ENCODE results near the gene SMIM24. TPM values are rescaled to one million over a fixed set of nuclear protein-coding genes. Genes with fewer than 3 reads are reported as not detected.

Gene SMIM24
- total RNA-seq, 8 experiments from 2014 or later: 0.11 to 1.3 (median 0.52) TPM; not detected in 4

- in situ Hi-C loops (cut with MboI; ENCODE audit: low pct_unique_long_range_greater_than_20kb in 2 of 9, low sequenced_read_pairs in 9 of 9, unreplicated experiment in 9 of 9): no loop called here
- Histone ChIP-seq H3K4me3 (no peak overlapping the region), H3K27ac (no peak overlapping the region), H3K4me1 (replicated peaks in 1 of 2) (peaks cover 10 to 11% of the 10 kb centered on the region in 2 donors)
- ATAC-seq (replicated peaks in 6 of 8): no peak
- WGBS, 10 experiments: 80 to 100% (median 100%) methylated on average over 1 to 2 of the region's 3 CpGs; no CpG with 5 or more reads in 4 of the 10 experiments
Measured at GRCh38 chr19:3501780-3502179, 21.5 kb upstream of the SMIM24 start.

GRCh38 chr19:3500429-3501101 is 20.2 kb upstream of the SMIM24 start, which contains the start of gene DOHH:
Gene DOHH (minus strand): TSS chr19:3500674. CDS start chr19:3496814, 3,860 bp downstream.
- peak within 1 kb of the TSS; percentile 68 to 100 (median 81) for H3K4me3 ChIP-seq
- 0 to 4% (median 0%) methylated on average over 2 to 25 of the region's 52 CpGs; no CpG with 5 or more reads in 5 of the 10 experiments for WGBS, 10 experiments
- H3K27ac ChIP-seq: peak within 1 kb of the TSS; percentile 99 to 100
- ATAC-seq (replicated peaks in 6 of 8): peak; percentile 90 to 96 (median 92)
- in situ Hi-C loops (cut with MboI; ENCODE audit: low pct_unique_long_range_greater_than_20kb in 2 of 9, low sequenced_read_pairs in 9 of 9, unreplicated experiment in 9 of 9): no loop called here
- H3K4me1 ChIP-seq (replicated peaks in 1 of 2): peaks cover 8 to 10% of the 10 kb centered on the region in 2 donors

GRCh38 chr19:3499738-3500428 is 19.6 kb upstream of the SMIM24 start:
- Histone ChIP-seq H3K4me1 (replicated peaks in 1 of 2) (peaks cover 3 to 5% of the 10 kb centered on the region in 2 donors), H3K27ac (peak overlapping the region; percentile 99 to 100), H3K4me3 (peak overlapping the region; percentile 68 to 100 (median 81))
- WGBS, 10 experiments: 0 to 41% (median 20%) methylated on average over 1 to 15 of the region's 18 CpGs; no CpG with 5 or more reads in 1 of the 10 experiments
- in situ Hi-C loops (cut with MboI; ENCODE audit: low pct_unique_long_range_greater_than_20kb in 2 of 9, low sequenced_read_pairs in 9 of 9, unreplicated experiment in 9 of 9): loop anchor here in 2 of 9 experiments (25.0 kb wide), 2 partner anchors 163 to 188 kb away; no protein-coding TSS in a partner anchor
- peak in 4 of 8 experiments; percentile 7 to 14 (median 10) for ATAC-seq (replicated peaks in 6 of 8)

DNA sequence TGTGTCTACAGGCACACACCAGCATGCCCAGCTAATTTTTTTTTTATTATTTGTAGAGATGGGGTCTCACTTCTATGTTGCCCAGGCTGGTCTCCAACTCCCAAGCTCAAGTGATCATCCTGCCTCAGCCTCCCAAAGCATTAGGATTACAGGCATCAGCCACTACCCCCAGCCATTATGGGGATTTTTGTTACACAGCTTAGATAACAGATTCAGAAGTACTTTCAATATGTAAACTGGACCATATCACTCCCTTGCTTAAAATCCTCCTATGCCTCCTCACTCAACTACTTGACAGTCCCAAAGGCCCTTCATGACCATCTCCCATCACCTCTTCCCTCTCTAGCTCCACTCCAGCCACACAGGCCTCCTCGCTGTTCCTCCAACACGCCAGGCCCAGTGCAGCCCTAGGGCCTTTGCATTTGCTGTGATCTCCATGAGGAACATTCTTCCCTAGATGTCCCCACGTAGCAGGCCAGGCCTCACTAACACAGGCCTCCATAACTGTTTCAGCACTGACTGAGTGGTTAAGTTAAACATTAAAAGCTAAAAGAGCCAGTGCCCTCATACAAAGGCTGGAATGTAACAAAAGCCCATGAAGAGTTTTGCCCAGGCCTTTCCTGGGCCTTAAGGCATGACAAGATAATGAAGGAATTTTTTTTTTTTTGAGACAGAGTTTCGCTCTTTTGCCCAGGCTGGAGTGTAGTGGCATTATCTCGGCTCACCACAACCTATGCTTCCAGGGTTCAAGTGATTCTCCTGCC is 17.6 kb upstream of the SMIM24 start:
- ATAC-seq (replicated peaks in 6 of 8): no peak
- no peak overlapping the region for H3K27ac ChIP-seq
- no peak overlapping the region for H3K4me3 ChIP-seq
- H3K4me1 ChIP-seq (replicated peaks in 1 of 2): peaks cover 3 to 5% of the 10 kb centered on the region in 2 donors
- WGBS, 10 experiments: 20 to 100% (median 100%) methylated on average over 1 to 5 of the region's 5 CpGs; no CpG with 5 or more reads in 2 of the 10 experiments
- in situ Hi-C loops (cut with MboI; ENCODE audit: low pct_unique_long_range_greater_than_20kb in 2 of 9, low sequenced_read_pairs in 9 of 9, unreplicated experiment in 9 of 9): loop anchor here in 2 of 9 experiments (25.0 kb wide), 2 partner anchors 161 to 186 kb away; no protein-coding TSS in a partner anchor

DNA sequence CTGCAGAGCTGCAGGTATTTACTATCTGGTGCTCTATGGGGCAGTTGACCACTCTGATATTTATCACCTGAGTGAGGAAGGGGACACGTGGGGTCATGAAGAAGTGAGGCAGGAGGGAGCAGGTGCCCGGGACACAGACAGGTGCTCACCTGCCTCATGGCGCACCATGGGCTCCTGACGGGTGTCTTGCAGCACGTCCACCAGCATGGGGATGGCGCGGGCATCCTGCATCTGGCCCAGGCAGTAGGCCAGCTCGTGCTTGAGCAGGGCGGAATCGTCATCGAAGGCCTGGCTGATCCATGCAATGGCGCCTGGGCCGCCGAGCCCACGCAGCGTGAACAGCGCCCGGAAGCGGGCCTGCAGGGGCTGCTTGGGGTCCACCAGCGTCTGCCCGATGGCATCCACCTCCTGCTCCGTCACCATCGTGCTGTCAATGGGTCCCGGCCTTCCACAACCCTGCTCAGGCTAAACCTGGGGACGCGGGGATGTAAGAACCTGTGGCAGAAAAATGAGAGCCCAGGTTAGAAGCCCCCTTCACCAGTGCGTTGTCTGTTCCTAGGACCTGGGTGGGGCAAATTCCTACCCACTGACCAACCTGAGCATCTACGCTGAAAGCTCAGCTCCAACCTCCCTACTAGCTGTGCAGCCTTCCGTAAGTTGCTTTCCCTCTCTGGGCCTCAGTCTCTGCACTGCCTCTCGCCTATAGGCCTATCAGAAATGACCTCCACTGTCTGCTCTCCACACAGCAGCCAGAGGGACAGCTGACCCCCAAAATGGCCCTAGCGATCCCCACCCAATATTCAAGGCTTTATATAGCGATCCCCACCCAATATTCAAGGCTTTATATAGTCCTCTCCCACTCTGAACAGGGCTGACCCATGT is 16.3 kb upstream of the SMIM24 start:
- 40 to 100% (median 100%) methylated on average over 1 to 11 of the region's 32 CpGs; no CpG with 5 or more reads in 3 of the 10 experiments for WGBS, 10 experiments
- in situ Hi-C loops (cut with MboI; ENCODE audit: low pct_unique_long_range_greater_than_20kb in 2 of 9, low sequenced_read_pairs in 9 of 9, unreplicated experiment in 9 of 9): loop anchor here in 2 of 9 experiments (25.0 kb wide), 2 partner anchors 159 to 184 kb away; no protein-coding TSS in a partner anchor
- Histone ChIP-seq H3K27ac (no peak overlapping the region), H3K4me3 (no peak overlapping the region), H3K4me1 (replicated peaks in 1 of 2) (peaks cover 3 to 5% of the 10 kb centered on the region in 2 donors)
- ATAC-seq (replicated peaks in 6 of 8): peak in 1 of 8 experiments; percentile 6

GRCh38 chr19:3494559-3494958 is 14.2 kb upstream of the SMIM24 start:
- ATAC-seq (replicated peaks in 6 of 8): peak in 1 of 8 experiments; percentile 3
- 80 to 100% (median 94%) methylated on average over 1 to 9 of the region's 18 CpGs; no CpG with 5 or more reads in 2 of the 10 experiments for WGBS, 10 experiments
- H3K27ac ChIP-seq: no peak overlapping the region
- in situ Hi-C loops (cut with MboI; ENCODE audit: low pct_unique_long_range_greater_than_20kb in 2 of 9, low sequenced_read_pairs in 9 of 9, unreplicated experiment in 9 of 9): loop anchor here in 2 of 9 experiments (25.0 kb wide), 2 partner anchors 157 to 182 kb away; no protein-coding TSS in a partner anchor
- H3K4me1 ChIP-seq (replicated peaks in 1 of 2): peaks cover under 1 to 3% of the 10 kb centered on the region in 2 donors
- H3K4me3 ChIP-seq: no peak overlapping the region

DNA sequence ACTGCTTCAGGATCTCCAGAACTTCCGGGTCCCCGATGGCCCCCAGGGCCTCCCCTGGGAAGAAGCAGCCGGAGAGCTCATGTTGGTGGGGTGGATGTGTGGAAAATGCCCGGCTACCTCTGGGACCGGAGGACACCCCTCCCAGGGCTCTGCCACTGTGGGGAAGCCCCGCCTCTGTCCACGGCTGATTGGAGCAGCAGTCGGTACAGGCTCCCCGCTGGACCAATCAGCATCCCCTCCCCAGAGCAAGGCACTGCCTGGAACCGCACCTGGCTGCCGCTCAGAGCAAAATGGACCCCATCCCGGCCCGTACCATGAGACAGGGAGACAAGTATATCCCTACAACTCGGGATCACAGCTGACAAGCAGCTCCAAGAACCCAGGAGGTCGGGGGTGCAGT is 13.7 kb upstream of the SMIM24 start:
- in situ Hi-C loops (cut with MboI; ENCODE audit: low pct_unique_long_range_greater_than_20kb in 2 of 9, low sequenced_read_pairs in 9 of 9, unreplicated experiment in 9 of 9): loop anchor here in 2 of 9 experiments (25.0 kb wide), 2 partner anchors 157 to 182 kb away; no protein-coding TSS in a partner anchor

GRCh38 chr19:3493651-3494050 is 13.3 kb upstream of the SMIM24 start:
- Histone ChIP-seq H3K27ac (no peak overlapping the region), H3K4me3 (no peak overlapping the region), H3K4me1 (replicated peaks in 1 of 2) (no peaks in the 10 kb centered on the region)
- in situ Hi-C loops (cut with MboI; ENCODE audit: low pct_unique_long_range_greater_than_20kb in 2 of 9, low sequenced_read_pairs in 9 of 9, unreplicated experiment in 9 of 9): loop anchor here in 2 of 9 experiments (25.0 kb wide), 2 partner anchors 156 to 181 kb away; no protein-coding TSS in a partner anchor
- peak in 4 of 8 experiments; percentile 6 to 18 (median 8) for ATAC-seq (replicated peaks in 6 of 8)
- 93% methylated on average over 4 of the region's 14 CpGs; no CpG with 5 or more reads in 9 of the 10 experiments for WGBS, 10 experiments

More for the DNA sequence above, 13.7 kb upstream of the SMIM24 start:
- no peaks in the 10 kb centered on the region for H3K4me1 ChIP-seq (replicated peaks in 1 of 2)
- no peak overlapping the region for H3K27ac ChIP-seq
- H3K4me3 ChIP-seq: no peak overlapping the region
- 20 to 100% (median 67%) methylated on average over 1 to 2 of the region's 15 CpGs; no CpG with 5 or more reads in 6 of the 10 experiments for WGBS, 10 experiments
- peak; percentile 24 to 88 (median 57) for ATAC-seq (replicated peaks in 6 of 8)

- in situ Hi-C loops (cut with MboI; ENCODE audit: low pct_unique_long_range_greater_than_20kb in 2 of 9, low sequenced_read_pairs in 9 of 9, unreplicated experiment in 9 of 9): loop anchor here in 2 of 9 experiments (25.0 kb wide), 2 partner anchors 156 to 181 kb away; no protein-coding TSS in a partner anchor
- no peak for ATAC-seq (replicated peaks in 6 of 8)
- Histone ChIP-seq H3K27ac (no peak overlapping the region), H3K4me1 (replicated peaks in 1 of 2) (no peaks in the 10 kb centered on the region), H3K4me3 (no peak overlapping the region)
- 80 to 100% (median 95%) methylated on average over 1 to 9 of the region's 16 CpGs; no CpG with 5 or more reads in 4 of the 10 experiments for WGBS, 10 experiments
Measured at GRCh38 chr19:3492919-3493318, 12.6 kb upstream of the SMIM24 start.

GRCh38 chr19:3492131-3492839 is 12.0 kb upstream of the SMIM24 start:
- Histone ChIP-seq H3K4me3 (no peak overlapping the region), H3K4me1 (replicated peaks in 1 of 2) (no peaks in the 10 kb centered on the region), H3K27ac (no peak overlapping the region)
- peak in 2 of 8 experiments; percentile 7 to 19 for ATAC-seq (replicated peaks in 6 of 8)
- 100% methylated on average over 1 of the region's 45 CpGs; no CpG with 5 or more reads in 9 of the 10 experiments for WGBS, 10 experiments
- in situ Hi-C loops (cut with MboI; ENCODE audit: low pct_unique_long_range_greater_than_20kb in 2 of 9, low sequenced_read_pairs in 9 of 9, unreplicated experiment in 9 of 9): loop anchor here in 2 of 9 experiments (25.0 kb wide), 2 partner anchors 155 to 180 kb away; no protein-coding TSS in a partner anchor
